ENCODE data around the gene MYG1. TPM values are rescaled to one million over a fixed set of nuclear protein-coding genes. Genes with fewer than 3 reads are reported as not detected.

Gene MYG1
- polyA plus RNA-seq, 2 of the 4 experiments (the other 2 are of a cell fraction) = 55.9 to 75.2 TPM

- TF ChIP-seq, protein P1, sequence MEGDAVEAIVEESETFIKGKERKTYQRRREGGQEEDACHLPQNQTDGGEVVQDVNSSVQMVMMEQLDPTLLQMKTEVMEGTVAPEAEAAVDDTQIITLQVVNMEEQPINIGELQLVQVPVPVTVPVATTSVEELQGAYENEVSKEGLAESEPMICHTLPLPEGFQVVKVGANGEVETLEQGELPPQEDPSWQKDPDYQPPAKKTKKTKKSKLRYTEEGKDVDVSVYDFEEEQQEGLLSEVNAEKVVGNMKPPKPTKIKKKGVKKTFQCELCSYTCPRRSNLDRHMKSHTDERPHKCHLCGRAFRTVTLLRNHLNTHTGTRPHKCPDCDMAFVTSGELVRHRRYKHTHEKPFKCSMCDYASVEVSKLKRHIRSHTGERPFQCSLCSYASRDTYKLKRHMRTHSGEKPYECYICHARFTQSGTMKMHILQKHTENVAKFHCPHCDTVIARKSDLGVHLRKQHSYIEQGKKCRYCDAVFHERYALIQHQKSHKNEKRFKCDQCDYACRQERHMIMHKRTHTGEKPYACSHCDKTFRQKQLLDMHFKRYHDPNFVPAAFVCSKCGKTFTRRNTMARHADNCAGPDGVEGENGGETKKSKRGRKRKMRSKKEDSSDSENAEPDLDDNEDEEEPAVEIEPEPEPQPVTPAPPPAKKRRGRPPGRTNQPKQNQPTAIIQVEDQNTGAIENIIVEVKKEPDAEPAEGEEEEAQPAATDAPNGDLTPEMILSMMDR (IDR thresholded peaks at IDR 0.05) = peak; percentile 21; the same call in 1 of the 3 replicates
- TF ChIP-seq, protein P2, sequence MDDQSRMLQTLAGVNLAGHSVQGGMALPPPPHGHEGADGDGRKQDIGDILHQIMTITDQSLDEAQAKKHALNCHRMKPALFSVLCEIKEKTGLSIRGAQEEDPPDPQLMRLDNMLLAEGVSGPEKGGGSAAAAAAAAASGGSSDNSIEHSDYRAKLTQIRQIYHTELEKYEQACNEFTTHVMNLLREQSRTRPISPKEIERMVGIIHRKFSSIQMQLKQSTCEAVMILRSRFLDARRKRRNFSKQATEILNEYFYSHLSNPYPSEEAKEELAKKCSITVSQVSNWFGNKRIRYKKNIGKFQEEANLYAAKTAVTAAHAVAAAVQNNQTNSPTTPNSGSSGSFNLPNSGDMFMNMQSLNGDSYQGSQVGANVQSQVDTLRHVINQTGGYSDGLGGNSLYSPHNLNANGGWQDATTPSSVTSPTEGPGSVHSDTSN (IDR thresholded peaks at IDR 0.05) = peak; percentile 51; the same call in 1 of the 2 replicates
- peak; percentile 62; the same call in 1 of the 2 replicates for TF ChIP-seq HDAC2 (IDR thresholded peaks at IDR 0.05)
- TF ChIP-seq SMC3 (IDR thresholded peaks at IDR 0.05) = peak; percentile 44; the same call in 2 of the 3 replicates
Measured at GRCh38 chr12:53267999-53268629, 31.4 kb upstream of the MYG1 start, which contains the start of gene ESPL1 (continued).

DNA sequence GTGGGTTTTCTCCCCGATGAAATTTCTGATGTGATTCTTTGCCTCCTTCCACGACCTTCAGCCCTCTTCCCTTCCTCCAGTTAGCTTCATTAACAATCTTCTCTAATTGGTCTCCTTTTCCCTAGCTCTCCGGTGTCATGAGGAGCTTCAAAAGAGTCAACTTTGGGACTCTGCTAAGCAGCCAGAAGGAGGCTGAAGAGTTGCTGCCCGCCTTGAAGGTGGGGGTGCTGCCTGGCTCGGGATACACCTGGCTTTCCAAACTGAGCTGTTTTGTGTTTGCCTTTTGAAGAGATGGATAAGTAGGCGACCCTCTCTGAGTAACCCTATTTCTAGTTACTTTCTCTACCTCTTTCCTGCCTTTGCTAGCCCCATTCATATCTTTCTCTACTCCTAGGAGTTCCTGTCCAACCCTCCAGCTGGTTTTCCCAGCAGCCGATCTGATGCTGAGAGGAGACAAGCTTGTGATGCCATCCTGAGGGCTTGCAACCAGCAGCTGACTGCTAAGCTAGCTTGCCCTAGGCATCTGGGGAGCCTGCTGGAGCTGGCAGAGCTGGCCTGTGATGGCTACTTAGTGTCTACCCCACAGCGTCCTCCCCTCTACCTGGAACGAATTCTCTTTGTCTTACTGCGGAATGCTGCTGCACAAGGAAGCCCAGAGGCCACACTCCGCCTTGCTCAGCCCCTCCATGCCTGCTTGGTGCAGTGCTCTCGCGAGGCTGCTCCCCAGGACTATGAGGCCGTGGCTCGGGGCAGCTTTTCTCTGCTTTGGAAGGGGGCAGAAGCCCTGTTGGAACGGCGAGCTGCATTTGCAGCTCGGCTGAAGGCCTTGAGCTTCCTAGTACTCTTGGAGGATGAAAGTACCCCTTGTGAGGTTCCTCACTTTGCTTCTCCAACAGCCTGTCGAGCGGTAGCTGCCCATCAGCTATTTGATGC lies 30.6 kb upstream of the MYG1 start:
- TF ChIP-seq RFX5 (IDR thresholded peaks at IDR 0.05) (no peak), ZFP36 (IDR thresholded peaks at IDR 0.05; ENCODE audit: borderline replicate concordance, partially characterized antibody) (no peak), HOXB5 (CRISPR knock-in tag; IDR thresholded peaks at IDR 0.05) (no peak), E2F6 (IDR thresholded peaks at IDR 0.05; ENCODE audit: borderline replicate concordance, low read depth) (no peak), ZNF302 (CRISPR knock-in tag; IDR thresholded peaks at IDR 0.05) (no peak), REST (IDR thresholded peaks at IDR 0.05) (no peak), SMC3 (IDR thresholded peaks at IDR 0.05) (no peak), HOXB13 (CRISPR knock-in tag; IDR thresholded peaks at IDR 0.05; ENCODE audit: low read depth) (no peak), RARB (CRISPR knock-in tag; IDR thresholded peaks at IDR 0.05) (no peak), ESRRA (IDR thresholded peaks at IDR 0.05; ENCODE audit: borderline replicate concordance, low read length) (no peak), EHF (CRISPR knock-in tag; IDR thresholded peaks at IDR 0.05) (no peak), HEYL (CRISPR knock-in tag; IDR thresholded peaks at IDR 0.05) (no peak), TFCP2L1 (CRISPR knock-in tag; IDR thresholded peaks at IDR 0.05) (no peak), CBX2 (IDR thresholded peaks at IDR 0.05; ENCODE audit: borderline replicate concordance, low read depth) (no peak), CHD4 (IDR thresholded peaks at IDR 0.05; ENCODE audit: borderline replicate concordance) (no peak)
- TF ChIP-seq, protein P1 (IDR thresholded peaks at IDR 0.05) = no peak
- TF ChIP-seq, protein P2 (IDR thresholded peaks at IDR 0.05) = no peak
- peak overlapping the region; percentile 65 for H3K4me3 ChIP-seq
- POLR2A ChIA-PET = interaction anchor here (0.9 to 3.0 kb wide), 3 partner anchors 23 to 52 kb away, joined by 3 to 10 read pairs (median 5); partner anchors contain the start of genes AAAS and PFDN5
- CTCF ChIA-PET = interaction anchor here (0.6 to 11.8 kb wide), 14 partner anchors 11 to 238 kb away, joined by 3 to 190 read pairs (median 6); partner anchors contain the start of gene AAAS
- H3K4me2 ChIP-seq = peak overlapping the region; percentile 73
- peaks cover 12% of the 10 kb centered on the region for H3K4me1 ChIP-seq
- H3K9me3 ChIP-seq = no peaks in the 10 kb centered on the region
- WGBS (ENCODE audit: missing lambda C conversion rate) = 53% methylated on average over 15 of the region's 20 CpGs
- FAIRE-seq (no peak), ATAC-seq (peak in 1 of 2 experiments; percentile 39; a peak in 3 of 6 replicates), DNase-seq (ENCODE audit: low read depth in 1 of 2, low spot score in 1 of 2) (no peak)
- peak overlapping the region; percentile 75 to 90 for H3K27ac ChIP-seq

Data from A549 (cell line).